Calu3 (cell line): ENCODE data around the gene PI4K2B. TPM values are rescaled to one million over a fixed set of nuclear protein-coding genes. Genes with fewer than 3 reads are reported as not detected.

ENCODE experiments used
- BruUV-seq: library from RNA; stranded (reverse); fragments of 400-500 nt; replicated peaks from 2 replicates; lab custom pipeline; 2021; lab: Mats Ljungman, UMichigan
- CTCF ChIA-PET: fragments of 300-600 bp; sonication (Branson Sonifier 250); formaldehyde crosslinking; loops from one replicate; lab custom pipeline; 2022; ENCODE audit warnings: antibody characterized with exemption; lab: Charles Lee
- DNase-seq: peaks from one replicate; pipeline ENCODE4 v3.0.0; 2022
- H3K27ac Mint-ChIP-seq: one replicate; pipeline ENCODE4 v1.8.0; 2022; ENCODE audit warnings: mixed read lengths; ENCODE audit not compliant: unreplicated experiment
- H3K27me3 Mint-ChIP-seq: one replicate; pipeline ENCODE4 v1.8.0; 2022; ENCODE audit warnings: mixed read lengths; ENCODE audit not compliant: unreplicated experiment
- H3K36me3 Mint-ChIP-seq: one replicate; pipeline ENCODE4 v1.8.0; 2022; ENCODE audit warnings: mild to moderate bottlenecking, moderate library complexity, mixed read lengths; ENCODE audit not compliant: insufficient read depth, unreplicated experiment
- H3K4me1 Mint-ChIP-seq: one replicate; pipeline ENCODE4 v1.8.0; 2022; ENCODE audit warnings: mild to moderate bottlenecking, low read depth, mixed read lengths; ENCODE audit not compliant: unreplicated experiment
- H3K4me3 Mint-ChIP-seq: one replicate; pipeline ENCODE4 v1.8.0; 2022; ENCODE audit warnings: mild to moderate bottlenecking, low read depth, moderate library complexity, mixed read lengths; ENCODE audit not compliant: unreplicated experiment
- H3K9me3 Mint-ChIP-seq: one replicate; pipeline ENCODE4 v1.8.0; 2022; ENCODE audit warnings: low read depth, mixed read lengths; ENCODE audit not compliant: unreplicated experiment
- intact Hi-C: fragments of 100-400 bp; cut with micrococcal nuclease; formaldehyde crosslinking; loops from one replicate; pipeline ENCODE4 v1.10.0; 2022; ENCODE audit not compliant: unreplicated experiment
- total RNA-seq: library from RNA; stranded (reverse); gene quantifications from 2 replicates; pipeline ENCODE4 v1.2.3, GENCODE V29; 2022
- TF ChIP-seq, protein P1 (sequence below): fragments of 200-600 bp; IDR thresholded peaks from one replicate; pipeline ENCODE4 v1.8.0; 2022; ENCODE audit warnings: antibody characterized with exemption; ENCODE audit not compliant: unreplicated experiment

The PI4K2B gene
- total RNA-seq, 1 experiment from 2014 or later: 13.2 TPM

DNA sequence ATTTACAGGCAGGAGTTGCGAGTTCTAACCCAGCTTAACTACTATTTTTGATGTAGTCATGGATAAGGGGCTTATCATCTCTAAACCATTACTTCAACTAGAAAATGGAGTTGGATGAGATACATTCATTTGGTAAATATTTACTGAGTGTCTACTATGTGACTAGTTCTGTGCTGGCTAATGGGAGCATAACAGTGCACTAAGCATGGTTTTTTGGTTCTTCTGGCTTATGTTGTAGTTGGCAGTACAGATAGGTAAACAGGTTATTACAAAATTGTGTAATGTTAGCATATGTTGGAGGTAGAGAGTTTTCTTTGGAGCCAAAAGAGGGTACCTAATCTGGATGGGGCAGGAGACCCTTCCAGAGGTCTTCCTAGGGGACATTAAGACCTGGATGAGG, 25.8 kb upstream of the PI4K2B start:
- CTCF ChIA-PET: no interaction called here
- no peaks in the 10 kb centered on the region for H3K27me3 Mint-ChIP-seq
- H3K27ac Mint-ChIP-seq: no peak overlapping the region
- TF ChIP-seq, protein P1, sequence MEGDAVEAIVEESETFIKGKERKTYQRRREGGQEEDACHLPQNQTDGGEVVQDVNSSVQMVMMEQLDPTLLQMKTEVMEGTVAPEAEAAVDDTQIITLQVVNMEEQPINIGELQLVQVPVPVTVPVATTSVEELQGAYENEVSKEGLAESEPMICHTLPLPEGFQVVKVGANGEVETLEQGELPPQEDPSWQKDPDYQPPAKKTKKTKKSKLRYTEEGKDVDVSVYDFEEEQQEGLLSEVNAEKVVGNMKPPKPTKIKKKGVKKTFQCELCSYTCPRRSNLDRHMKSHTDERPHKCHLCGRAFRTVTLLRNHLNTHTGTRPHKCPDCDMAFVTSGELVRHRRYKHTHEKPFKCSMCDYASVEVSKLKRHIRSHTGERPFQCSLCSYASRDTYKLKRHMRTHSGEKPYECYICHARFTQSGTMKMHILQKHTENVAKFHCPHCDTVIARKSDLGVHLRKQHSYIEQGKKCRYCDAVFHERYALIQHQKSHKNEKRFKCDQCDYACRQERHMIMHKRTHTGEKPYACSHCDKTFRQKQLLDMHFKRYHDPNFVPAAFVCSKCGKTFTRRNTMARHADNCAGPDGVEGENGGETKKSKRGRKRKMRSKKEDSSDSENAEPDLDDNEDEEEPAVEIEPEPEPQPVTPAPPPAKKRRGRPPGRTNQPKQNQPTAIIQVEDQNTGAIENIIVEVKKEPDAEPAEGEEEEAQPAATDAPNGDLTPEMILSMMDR: no peak
- H3K4me1 Mint-ChIP-seq: no peaks in the 10 kb centered on the region
- no peaks in the 10 kb centered on the region for H3K36me3 Mint-ChIP-seq
- intact Hi-C loops: no loop called here
- BruUV-seq: no TSS peak
- H3K9me3 Mint-ChIP-seq: no peaks in the 10 kb centered on the region
- DNase-seq: no peak
- no peak overlapping the region for H3K4me3 Mint-ChIP-seq

DNA sequence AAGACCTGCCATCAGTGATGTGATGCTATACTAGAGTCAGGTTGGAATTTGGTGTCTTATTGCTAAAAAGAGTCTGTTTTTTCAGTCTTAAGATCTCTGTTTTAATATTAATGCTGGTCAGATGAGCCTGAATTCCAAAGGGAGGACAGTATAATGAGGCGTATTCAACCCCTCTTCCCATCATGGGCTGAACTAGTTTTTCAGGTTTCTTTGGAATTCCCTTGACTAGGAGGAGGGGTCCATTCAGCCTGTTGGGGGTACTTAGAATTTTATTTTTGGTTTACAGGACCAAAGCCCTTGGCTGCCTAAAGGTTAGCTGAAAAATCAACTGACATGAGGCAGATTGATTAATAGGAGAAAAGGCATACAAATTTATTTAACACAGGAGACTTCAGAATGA, 24.1 kb upstream of the PI4K2B start:
- BruUV-seq: no TSS peak
- CTCF ChIA-PET: no interaction called here
- DNase-seq: no peak
- intact Hi-C loops: no loop called here
- Mint-ChIP-seq H3K4me3 (no peak overlapping the region), H3K27ac (no peak overlapping the region), H3K9me3 (no peaks in the 10 kb centered on the region), H3K27me3 (no peaks in the 10 kb centered on the region), H3K36me3 (no peaks in the 10 kb centered on the region), H3K4me1 (no peaks in the 10 kb centered on the region)
- TF ChIP-seq, protein P1: no peak

DNA sequence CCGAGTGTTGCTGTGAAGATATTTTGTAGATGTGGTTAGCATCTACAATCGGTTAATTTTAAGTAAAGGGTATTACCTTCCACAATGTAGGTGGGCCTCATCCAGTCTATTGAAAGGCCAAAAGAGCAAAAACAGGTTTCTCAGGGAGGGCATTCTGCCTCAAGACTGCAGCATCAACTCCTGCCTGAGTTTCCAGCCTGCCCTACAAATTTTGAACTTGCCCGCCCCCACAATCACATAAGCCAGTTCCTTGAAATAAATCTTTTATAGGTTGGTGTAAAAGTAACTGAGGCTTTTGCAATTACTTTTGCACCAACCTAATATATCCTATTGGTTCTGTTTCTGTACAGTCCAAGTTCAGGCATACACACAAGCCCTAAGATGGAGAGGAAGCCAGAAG, 22.1 kb upstream of the PI4K2B start:
- no peaks in the 10 kb centered on the region for H3K27me3 Mint-ChIP-seq
- DNase-seq: no peak
- H3K4me3 Mint-ChIP-seq: no peak overlapping the region
- H3K4me1 Mint-ChIP-seq: no peaks in the 10 kb centered on the region
- intact Hi-C loops: no loop called here
- CTCF ChIA-PET: no interaction called here
- H3K27ac Mint-ChIP-seq: no peak overlapping the region
- TF ChIP-seq, protein P1: no peak
- H3K36me3 Mint-ChIP-seq: no peaks in the 10 kb centered on the region
- no TSS peak for BruUV-seq
- H3K9me3 Mint-ChIP-seq: peaks cover 2% of the 10 kb centered on the region

DNA sequence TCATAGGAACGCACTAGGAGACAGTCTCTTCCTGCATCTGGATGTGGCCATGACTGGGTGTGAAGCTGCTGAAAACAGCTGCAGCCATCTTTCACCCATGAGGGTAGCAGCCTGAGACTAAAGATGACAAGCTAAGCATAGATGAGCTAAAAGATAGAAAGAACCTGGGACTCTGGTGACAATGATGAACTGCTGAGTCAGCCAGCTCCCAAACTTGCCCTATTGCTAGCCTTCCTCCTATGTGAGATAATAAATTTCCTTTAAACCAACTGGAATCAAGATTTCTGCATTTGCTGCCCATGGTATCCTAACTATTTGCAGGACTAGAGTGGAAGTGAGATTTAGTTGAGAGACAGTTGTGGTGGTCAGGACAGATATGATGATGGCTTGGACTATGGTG, 21.0 kb upstream of the PI4K2B start:
- intact Hi-C loops: no loop called here

More for the DNA sequence above, 21.0 kb upstream of the PI4K2B start:
- H3K4me1 Mint-ChIP-seq: no peaks in the 10 kb centered on the region
- CTCF ChIA-PET: no interaction called here
- no TSS peak for BruUV-seq
- no peak overlapping the region for H3K4me3 Mint-ChIP-seq
- TF ChIP-seq, protein P1: no peak
- no peak for DNase-seq
- no peaks in the 10 kb centered on the region for H3K36me3 Mint-ChIP-seq
- H3K27ac Mint-ChIP-seq: no peak overlapping the region
- no peaks in the 10 kb centered on the region for H3K27me3 Mint-ChIP-seq
- peaks cover 2% of the 10 kb centered on the region for H3K9me3 Mint-ChIP-seq
